H1 (cell line): ENCODE data around the gene KRT4. TPM values are rescaled to one million over a fixed set of nuclear protein-coding genes. Genes with fewer than 3 reads are reported as not detected.

Experiments used
- CTCF ChIA-PET: fragments of 300-600 bp; sonication (Branson Sonifier 250); formaldehyde crosslinking; loops from one replicate; lab custom pipeline; 2021; ENCODE audit not compliant: partially characterized antibody; lab: Charles Lee
- POLR2A ChIA-PET: fragments of 300-600 bp; sonication (Branson Sonifier 250); formaldehyde crosslinking; loops from one replicate; lab custom pipeline; 2021; ENCODE audit warnings: inconsistent platforms; ENCODE audit not compliant: partially characterized antibody; lab: Charles Lee
- DNase-seq, 2 experiments: peaks; one replicate each; pipeline versions ENCODE4 v3.0.0 to v3.0.0-alpha.2; 2010 to 2022; ENCODE audit warnings: low spot score in 2 of 2, low read depth in 1 of 2, mixed read lengths in 1 of 2
- FAIRE-seq: peaks from 2 replicates; lab custom pipeline; 2011; peaks lifted over from hg19 to GRCh38; lab: Jason Lieb, UNC
- H2AFZ ChIP-seq: 2 replicates; pipeline ENCODE4 v1.8.1; 2012; ENCODE audit warnings: low read length, inconsistent platforms
- H2AK5ac ChIP-seq: 2 replicates; pipeline ENCODE4 v1.6.1; 2013; ENCODE audit warnings: low read depth, low read length
- H2BK120ac ChIP-seq: replicated peaks from 2 replicates; pipeline ENCODE3; 2013; ENCODE audit warnings: low read depth, low read length, inconsistent platforms
- H2BK12ac ChIP-seq: 2 replicates; pipeline ENCODE4 v1.6.1; 2013; ENCODE audit warnings: low read depth, low read length
- H2BK15ac ChIP-seq: 2 replicates; pipeline ENCODE4 v1.6.1; 2013; ENCODE audit warnings: low read length
- H2BK20ac ChIP-seq: 2 replicates; pipeline ENCODE4 v1.6.1; 2013; ENCODE audit warnings: low read length
- H2BK5ac ChIP-seq: 2 replicates; pipeline ENCODE4 v1.6.1; 2013; ENCODE audit warnings: low read depth, low read length
- H3K14ac ChIP-seq: 2 replicates; pipeline ENCODE4 v1.6.1; 2013; ENCODE audit warnings: inconsistent platforms; ENCODE audit not compliant: insufficient read length
- H3K18ac ChIP-seq: 2 replicates; pipeline ENCODE4 v1.6.1; 2013; ENCODE audit warnings: low read length; ENCODE audit errors: extremely low read depth
- H3K23ac ChIP-seq: 2 replicates; pipeline ENCODE4 v1.6.1; 2013; ENCODE audit warnings: inconsistent platforms; ENCODE audit not compliant: insufficient read length
- H3K23me2 ChIP-seq: 2 replicates; pipeline ENCODE4 v1.6.1; 2013; ENCODE audit warnings: low read depth, low read length
- H3K27ac ChIP-seq: 2 replicates; pipeline ENCODE4 v1.6.1; 2011; ENCODE audit warnings: low read depth, low read length, inconsistent platforms
- H3K27me3 ChIP-seq, 4 experiments: replicated peaks in 1 of 4; 1 replicate in 1 of 4; 2 replicates in 3 of 4; pipeline versions ENCODE4 v1.6.1 to v1.8.1; 2011 to 2013; ENCODE audit warnings: low read length in 3 of 4, mild to moderate bottlenecking in 3 of 4, inconsistent platforms in 2 of 4, mixed read lengths in 2 of 4, moderate library complexity in 1 of 4; ENCODE audit not compliant: control insufficient read depth in 3 of 4, insufficient read depth in 3 of 4; ENCODE audit errors: extremely low read depth in 1 of 4
- H3K36me3 ChIP-seq, 4 experiments: 2 replicates each; pipeline versions ENCODE4 v1.6.1 to v1.8.1; 2011 to 2013; ENCODE audit warnings: mild to moderate bottlenecking in 4 of 4, low read length in 3 of 4, moderate library complexity in 2 of 4, control low read depth in 1 of 4, inconsistent platforms in 1 of 4; ENCODE audit not compliant: insufficient read depth in 4 of 4, control insufficient read depth in 2 of 4
- H3K4ac ChIP-seq: replicated peaks from 2 replicates; pipeline ENCODE3; 2013; ENCODE audit warnings: low read length, low read depth, mixed read lengths, inconsistent platforms; ENCODE audit not compliant: insufficient read length
- H3K4me1 ChIP-seq, 4 experiments: replicated peaks in 1 of 4; 1 replicate in 1 of 4; 2 replicates in 3 of 4; pipeline versions ENCODE4 v1.6.1 to v1.8.1; 2011 to 2013; ENCODE audit warnings: low read length in 3 of 4, inconsistent platforms in 2 of 4, mixed read lengths in 1 of 4; ENCODE audit not compliant: insufficient read depth in 4 of 4, control insufficient read depth in 3 of 4
- H3K4me2 ChIP-seq, 2 experiments: 2 replicates each; pipeline versions ENCODE4 v1.6.1 to v1.8.1; 2011 to 2013; ENCODE audit warnings: low read depth in 2 of 2, low read length in 2 of 2, control low read depth in 1 of 2, inconsistent platforms in 1 of 2, mild to moderate bottlenecking in 1 of 2; ENCODE audit not compliant: insufficient read depth in 1 of 2
- H3K4me3 ChIP-seq, 4 experiments: fragments of 200-600, 300-600 bp in 1 of 4; sonication (generic), shearing (Covaris generic), sonication (Bioruptor Twin) in 1 of 4; 2 replicates each; pipeline versions ENCODE4 v1.5.1 to v1.8.1; 2011 to 2016; ENCODE audit warnings: low read length in 4 of 4, low read depth in 3 of 4, control low read depth in 2 of 4, inconsistent platforms in 2 of 4, mild to moderate bottlenecking in 2 of 4, mixed read lengths in 1 of 4, moderate library complexity in 1 of 4; ENCODE audit not compliant: insufficient read depth in 2 of 4; ENCODE audit errors: extremely low read depth in 1 of 4
- H3K56ac ChIP-seq: replicated peaks from 2 replicates; pipeline ENCODE3; 2013; ENCODE audit warnings: low read depth, mild to moderate bottlenecking, mixed read lengths, low read length, inconsistent platforms; ENCODE audit not compliant: insufficient read length
- H3K79me1 ChIP-seq: 2 replicates; pipeline ENCODE4 v1.6.1; 2013; ENCODE audit warnings: low read depth, low read length, control low read depth
- H3K79me2 ChIP-seq, 2 experiments: 2 replicates each; pipeline versions ENCODE4 v1.6.1 to v1.8.1; 2012 to 2013; ENCODE audit warnings: low read length in 2 of 2, mild to moderate bottlenecking in 2 of 2, inconsistent platforms in 1 of 2; ENCODE audit not compliant: insufficient read depth in 2 of 2, control insufficient read depth in 1 of 2
- H3K9ac ChIP-seq, 4 experiments: replicated peaks in 1 of 4; 1 replicate in 1 of 4; 2 replicates in 3 of 4; pipeline versions ENCODE4 v1.6.1 to v1.8.1; 2011 to 2013; ENCODE audit warnings: low read depth in 3 of 4, low read length in 3 of 4, control low read depth in 2 of 4, mild to moderate bottlenecking in 2 of 4, moderate library complexity in 2 of 4, inconsistent platforms in 1 of 4; ENCODE audit errors: extremely low read depth in 1 of 4
- H3K9me3 ChIP-seq, 2 experiments: 2 replicates each; pipeline versions ENCODE4 v1.6.1 to v1.8.1; 2012 to 2013; ENCODE audit warnings: mild to moderate bottlenecking in 2 of 2, moderate library complexity in 2 of 2, control low read depth in 1 of 2, inconsistent platforms in 1 of 2, low read depth in 1 of 2, low read length in 1 of 2, mixed read lengths in 1 of 2; ENCODE audit not compliant: insufficient read depth in 2 of 2
- H4K20me1 ChIP-seq, 2 experiments: replicated peaks in 1 of 2; 2 replicates each; pipeline versions ENCODE3 to v1.8.1; 2011 to 2013; ENCODE audit warnings: inconsistent platforms in 2 of 2, low read length in 2 of 2, mild to moderate bottlenecking in 1 of 2; ENCODE audit not compliant: insufficient read depth in 2 of 2, control insufficient read depth in 1 of 2
- H4K5ac ChIP-seq: 2 replicates; pipeline ENCODE4 v1.6.1; 2013; ENCODE audit warnings: low read length, low read depth, mixed read lengths, inconsistent platforms; ENCODE audit not compliant: insufficient read length
- H4K8ac ChIP-seq: 2 replicates; pipeline ENCODE4 v1.8.0; 2013; ENCODE audit warnings: mild to moderate bottlenecking, moderate library complexity, low read length, inconsistent platforms; ENCODE audit not compliant: insufficient read depth; ENCODE audit errors: extremely low read depth
- H4K91ac ChIP-seq: replicated peaks from 2 replicates; pipeline ENCODE3; 2013; ENCODE audit warnings: low read length, mixed read lengths, inconsistent platforms; ENCODE audit not compliant: insufficient read length
- ASH2L ChIP-seq: fragments of 200-600, 300-600 bp; sonication (generic); IDR thresholded peaks from one replicate; pipeline ENCODE4 v1.7.1; 2017; ENCODE audit warnings: low read length
- CEBPB ChIP-seq: IDR thresholded peaks from 2 replicates; pipeline ENCODE4 v1.6.1; 2012; ENCODE audit warnings: low read depth, low read length
- CHD1 ChIP-seq: IDR thresholded peaks from 2 replicates; pipeline ENCODE4 v1.6.1; 2012; ENCODE audit warnings: low read depth, low read length, improper control_type of control experiment
- CTBP2 ChIP-seq: IDR thresholded peaks from 2 replicates; pipeline ENCODE4 v1.7.0; 2011; ENCODE audit warnings: borderline replicate concordance, mild to moderate bottlenecking, moderate library complexity, mixed read lengths, low read length; ENCODE audit not compliant: insufficient read depth, insufficient read length
- EZH2 ChIP-seq: fragments of 200-600 bp; sonication (generic); IDR thresholded peaks from 2 replicates; pipeline ENCODE4 v1.7.1; 2012; ENCODE audit warnings: low read depth, mild to moderate bottlenecking, moderate library complexity, low read length, inconsistent platforms; ENCODE audit not compliant: severe bottlenecking
- HDAC6 ChIP-seq: IDR thresholded peaks from one replicate; pipeline ENCODE4 v1.7.1; 2012; ENCODE audit warnings: low read depth, mild to moderate bottlenecking, inconsistent platforms, low read length, moderate library complexity
- KDM1A ChIP-seq: fragments of 200-600, 300-600 bp; sonication (generic); IDR thresholded peaks from 2 replicates; pipeline ENCODE4 v1.7.1; 2016; ENCODE audit warnings: mild to moderate bottlenecking, low read length, borderline replicate concordance
- SP1 ChIP-seq: IDR thresholded peaks from 2 replicates; pipeline ENCODE4 v1.6.1; 2011; ENCODE audit warnings: low read depth, low read length
- SP2 ChIP-seq: IDR thresholded peaks from 2 replicates; pipeline ENCODE4 v1.6.1; 2012; ENCODE audit warnings: mild to moderate bottlenecking, low read length, inconsistent platforms
- SUZ12 ChIP-seq: fragments of 200-600 bp; sonication (generic); IDR thresholded peaks from 2 replicates; pipeline ENCODE4 v1.6.1; 2012; ENCODE audit warnings: mild to moderate bottlenecking, inconsistent platforms, low read length, moderate library complexity, mixed read lengths
- TAF7 ChIP-seq: optimal IDR thresholded peaks from 2 replicates; pipeline ENCODE3; 2011; ENCODE audit warnings: low read depth, mild to moderate bottlenecking, inconsistent platforms, low read length, moderate library complexity, borderline replicate concordance
- TBP ChIP-seq: IDR thresholded peaks from 2 replicates; pipeline ENCODE4 v1.6.1; 2011; ENCODE audit warnings: low read depth, low read length, improper control_type of control experiment
- TCF12 ChIP-seq: IDR thresholded peaks from 2 replicates; pipeline ENCODE4 v1.6.1; 2011; ENCODE audit warnings: low read depth, mild to moderate bottlenecking, low read length
- ZNF274 ChIP-seq: IDR thresholded peaks from 2 replicates; pipeline ENCODE4 v1.7.0; 2012; ENCODE audit warnings: low read length, borderline replicate concordance; ENCODE audit errors: extremely low read depth
- WGBS, 2 experiments: shearing (Covaris generic) in 1 of 2; methylation state at CpG; one replicate each; pipeline versions ENCODE4 v1.1.6 to v1.1.7; 2013 to 2015; ENCODE audit warnings: low lambda C conversion rate in 2 of 2, mixed read lengths in 2 of 2, inconsistent platforms in 1 of 2, low coverage in 1 of 2, missing lambda C conversion rate in 1 of 2; ENCODE audit not compliant: insufficient replicate concordance in 2 of 2, insufficient coverage in 1 of 2, insufficient read length in 1 of 2; ENCODE audit errors: extremely low coverage in 1 of 2, missing lambda C conversion rate in 1 of 2; 5-methylcytosine and 5-hydroxymethylcytosine counted together
- polyA plus RNA-seq, 7 experiments: library from polyadenylated mRNA; depleted of rRNA in 3 of 7; stranded (reverse) in 5 of 7; unstranded in 2 of 7; fragments of >200 nt in 5 of 7; fragments of 200-250 nt in 2 of 7; gene quantifications; 1 replicate in 5 of 7; 2 replicates in 1 of 7; 4 replicates in 1 of 7; pipeline versions ENCODE4 v1.2.1 to v1.2.3, GENCODE V29; 2011 to 2013; ENCODE audit warnings: missing spikeins in 2 of 7, mixed read lengths in 2 of 7
- total RNA-seq: library from RNA; stranded (reverse); fragmentation: NEBNext Ultra II Directional; extraction: Animal tissue kit (Norgen Biotek cat#: 25700); gene quantifications from 2 replicates; pipeline ENCODE4 v1.2.1, GENCODE V29; 2021

KRT4 gene
- total and polyA plus RNA-seq, 2 of the 8 experiments (the other 6 are each of a cell fraction or from before 2014, with no cell fraction given): not detected

DNA sequence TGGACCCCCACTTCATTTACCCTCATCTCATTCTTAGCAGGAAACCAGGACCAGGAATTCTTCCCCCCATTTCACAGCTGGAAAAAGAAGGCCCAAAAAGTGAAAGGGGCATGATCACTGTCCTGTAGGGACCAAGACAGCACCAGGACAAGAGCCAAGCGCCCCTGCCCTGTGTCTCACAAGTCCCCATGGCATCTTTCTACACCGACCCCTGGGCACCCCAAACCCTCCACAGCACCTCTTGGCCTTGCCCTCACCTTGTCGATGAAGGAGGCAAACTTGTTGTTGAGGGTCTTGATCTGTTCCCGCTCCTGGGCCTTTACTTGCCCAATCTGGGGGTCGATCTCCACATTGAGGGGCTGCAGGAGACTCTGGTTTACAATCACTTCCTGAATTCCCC, 37.5 kb downstream of the KRT4 start:
- POLR2A ChIA-PET: no interaction called here
- CTCF ChIA-PET: interaction anchor here (0.9 to 3.0 kb wide), 11 partner anchors 10 to 194 kb away, joined by 3 to 14 read pairs (median 4); no protein-coding TSS in a partner anchor

More for the DNA sequence above, 37.5 kb downstream of the KRT4 start:
- Histone ChIP-seq H4K8ac (no peak overlapping the region), H2BK120ac (no peak overlapping the region), H3K56ac (no peak overlapping the region), H3K27me3 (0 out of 7 replicates have a peak, but pooled peaks cover 0 to 2% (median 0%) of the 10 kb centered on the region in 4 experiments), H3K36me3 (no peaks in the 10 kb centered on the region), H3K18ac (no peak overlapping the region), H3K23me2 (no peaks in the 10 kb centered on the region), H3K79me2 (no peaks in the 10 kb centered on the region), H4K20me1 (no peaks in the 10 kb centered on the region), H3K4me3 (no peak overlapping the region), H3K79me1 (no peaks in the 10 kb centered on the region), H2AK5ac (no peak overlapping the region), H3K4me1 (no peaks in the 10 kb centered on the region), H2BK12ac (no peak overlapping the region), H3K23ac (no peak overlapping the region), H4K5ac (no peak overlapping the region), H3K9me3 (no peaks in the 10 kb centered on the region), H3K4me2 (no peak overlapping the region), H3K27ac (no peak overlapping the region), H3K4ac (no peak overlapping the region), H2BK20ac (no peak overlapping the region), H3K9ac (no peak overlapping the region), H3K14ac (no peak overlapping the region), H2BK5ac (no peak overlapping the region), H4K91ac (no peak overlapping the region), H2BK15ac (no peak overlapping the region), H2AFZ (no peak overlapping the region)
- FAIRE-seq: no peak
- TF ChIP-seq CEBPB (no peak), SUZ12 (no peak), CHD1 (no peak), HDAC6 (no peak), TCF12 (no peak), ZNF274 (no peak), CTBP2 (no peak), TBP (no peak), TAF7 (no peak), SP2 (no peak), EZH2 (no peak), ASH2L (no peak), SP1 (no peak), KDM1A (no peak)
- 75% methylated on average over 5 of the region's 5 CpGs; no CpG with 5 or more reads in 1 of the 2 experiments for WGBS, 2 experiments
- DNase-seq: no peak
